ENCODE data around the gene RTN4RL1.

GRCh38 chr17:1976683-1977064, 48.5 kb downstream of the RTN4RL1 start:
- TF ChIP-seq POLR2A (IDR thresholded peaks at IDR 0.05; ENCODE audit: low read depth) = no peak
- TF ChIP-seq CTCF (IDR thresholded peaks at IDR 0.05) = no peak
- TF ChIP-seq EP300 (IDR thresholded peaks at IDR 0.05) = no peak
- TF ChIP-seq POLR2AphosphoS5 (IDR thresholded peaks at IDR 0.05) = no peak

Measured in esophagus muscularis mucosa (tissue), 4 donors.